HepG2 (cell line): ENCODE measurements around the gene ACAP3. TPM values are rescaled to one million over a fixed set of nuclear protein-coding genes. Genes with fewer than 3 reads are reported as not detected.

Experiments used
- CBX1 ChIP-seq: IDR thresholded peaks from one replicate; pipeline ENCODE4 v1.6.1; 2016; ENCODE audit warnings: antibody characterized with exemption, low read depth
- CHD2 ChIP-seq: IDR thresholded peaks from 2 replicates; pipeline ENCODE4 v1.6.1; 2011; ENCODE audit warnings: low read depth, low read length, improper control_type of control experiment
- EP300 ChIP-seq, 3 experiments: sonication (generic) in 1 of 3; formaldehyde crosslinking in 1 of 3; IDR thresholded peaks; 2 replicates each; pipeline versions ENCODE4 v1.5.1 to v1.6.1; 2011 to 2020; ENCODE audit warnings: low read depth in 2 of 3, low read length in 2 of 3, borderline replicate concordance in 1 of 3, improper control_type of control experiment in 1 of 3, mild to moderate bottlenecking in 1 of 3, missing genetic modification reagents in 1 of 3, moderate library complexity in 1 of 3
- FOXA1 ChIP-seq, 2 experiments: fragments of 450-650 bp in 1 of 2; sonication (generic) in 1 of 2; formaldehyde crosslinking in 1 of 2; IDR thresholded peaks; 2 replicates each; pipeline versions ENCODE4 v1.4.0 to v1.6.1; 2016 to 2020; ENCODE audit warnings: missing genetic modification reagents in 1 of 2
- MLLT10 ChIP-seq: sonication (generic); formaldehyde crosslinking; IDR thresholded peaks from 2 replicates; pipeline ENCODE4 v1.4.0; 2020; ENCODE audit warnings: missing genetic modification reagents
- MLX ChIP-seq: IDR thresholded peaks from 2 replicates; pipeline ENCODE4 v1.6.1; 2016
- NFE2 ChIP-seq: sonication (generic); formaldehyde crosslinking; IDR thresholded peaks from 2 replicates; pipeline ENCODE4 v1.4.0; 2020; ENCODE audit warnings: missing genetic modification reagents
- NRL ChIP-seq: sonication (generic); formaldehyde crosslinking; IDR thresholded peaks from 2 replicates; pipeline ENCODE4 v1.5.0; 2020; ENCODE audit warnings: missing genetic modification reagents, mild to moderate bottlenecking, moderate library complexity, borderline replicate concordance
- RELA ChIP-seq: sonication (generic); formaldehyde crosslinking; IDR thresholded peaks from 2 replicates; pipeline ENCODE4 v1.4.0; 2020; ENCODE audit warnings: missing genetic modification reagents
- REXO4 ChIP-seq: sonication (generic); formaldehyde crosslinking; IDR thresholded peaks from 2 replicates; pipeline ENCODE4 v1.8.0; 2022; ENCODE audit warnings: missing genetic modification reagents, mild to moderate bottlenecking, borderline replicate concordance
- SNAPC5 ChIP-seq: sonication (generic); formaldehyde crosslinking; IDR thresholded peaks from 2 replicates; pipeline ENCODE4 v1.8.1; 2023; ENCODE audit warnings: mild to moderate bottlenecking, missing genetic modification reagents, borderline replicate concordance
- SNRNP70 ChIP-seq: fragments of 200-400 bp; formaldehyde crosslinking; IDR thresholded peaks from 2 replicates; pipeline ENCODE4 v1.6.1; 2017; ENCODE audit warnings: mild to moderate bottlenecking, low read depth, low read length, moderate library complexity
- ZBTB1 ChIP-seq: sonication (generic); formaldehyde crosslinking; IDR thresholded peaks from 2 replicates; pipeline ENCODE4 v1.4.0; 2020; ENCODE audit warnings: missing genetic modification reagents, borderline replicate concordance
- ZBTB39 ChIP-seq: sonication (generic); formaldehyde crosslinking; IDR thresholded peaks from 2 replicates; pipeline ENCODE4 v1.5.0; 2020; ENCODE audit warnings: missing genetic modification reagents
- ZFX ChIP-seq: sonication (generic); formaldehyde crosslinking; IDR thresholded peaks from 2 replicates; pipeline ENCODE4 v1.4.0; 2020; ENCODE audit warnings: mild to moderate bottlenecking, low read depth, missing genetic modification reagents, moderate library complexity
- ZNF12 ChIP-seq: sonication (generic); formaldehyde crosslinking; IDR thresholded peaks from 2 replicates; pipeline ENCODE4 v1.5.0; 2020; ENCODE audit warnings: missing genetic modification reagents
- ZNF281 ChIP-seq: sonication (generic); formaldehyde crosslinking; IDR thresholded peaks from 2 replicates; pipeline ENCODE4 v1.4.0; 2020; ENCODE audit warnings: missing genetic modification reagents, borderline replicate concordance
- ZNF33A ChIP-seq: sonication (generic); formaldehyde crosslinking; IDR thresholded peaks from 2 replicates; pipeline ENCODE4 v1.5.1; 2020; ENCODE audit warnings: missing genetic modification reagents, mild to moderate bottlenecking, moderate library complexity, borderline replicate concordance
- ZNF460 ChIP-seq: sonication (generic); formaldehyde crosslinking; IDR thresholded peaks from 2 replicates; pipeline ENCODE4 v1.5.1; 2020; ENCODE audit warnings: missing genetic modification reagents, mild to moderate bottlenecking, borderline replicate concordance
- ZNF616 ChIP-seq: sonication (generic); formaldehyde crosslinking; IDR thresholded peaks from 2 replicates; pipeline ENCODE4 v1.5.0; 2020; ENCODE audit warnings: low read depth, mild to moderate bottlenecking, missing genetic modification reagents
- ZNF704 ChIP-seq: sonication (generic); formaldehyde crosslinking; IDR thresholded peaks from 2 replicates; pipeline ENCODE4 v1.8.1; 2023; ENCODE audit warnings: mild to moderate bottlenecking, inconsistent platforms, moderate library complexity, missing genetic modification reagents, borderline replicate concordance
- polyA plus RNA-seq, 8 experiments: library from polyadenylated mRNA; depleted of rRNA in 3 of 8; stranded (reverse) in 7 of 8; unstranded in 1 of 8; fragments of >200 nt; fragmentation: Illumina TruSeq in 4 of 8; extraction: Trizol in 4 of 8; gene quantifications; 2 replicates each; pipeline versions ENCODE4 v1.2.1 to v1.2.3, GENCODE V29; 2011 to 2016; ENCODE audit warnings: low read depth in 4 of 8, missing spikeins in 1 of 8, mixed read lengths in 1 of 8; ENCODE audit not compliant: insufficient read depth in 1 of 8
- total RNA-seq, 5 experiments: library from RNA; depleted of rRNA; stranded (reverse); fragments of >200 nt; fragmentation: Illumina TruSeq; extraction: Trizol; gene quantifications; 2 replicates each; pipeline ENCODE4 v1.2.3, GENCODE V29; 2016; ENCODE audit warnings: low read depth in 1 of 5

The ACAP3 gene
- total and polyA plus RNA-seq, 2 of the 13 experiments (the other 11 are each of a cell fraction or from before 2014, with no cell fraction given) = 29.4 to 50.8 TPM

GRCh38 chr1:1291548-1292441 is 15.9 kb downstream of the ACAP3 start (continued):
- TF ChIP-seq ZNF281 (CRISPR knock-in tag) = no peak
- TF ChIP-seq REXO4 (CRISPR knock-in tag) = no peak
- TF ChIP-seq ZFX (CRISPR knock-in tag) = peak; percentile 41; the same call in 1 of the 2 replicates
- no peak for TF ChIP-seq MLX (CRISPR knock-in tag)
- TF ChIP-seq ZNF704 (CRISPR knock-in tag) = no peak
- no peak for TF ChIP-seq ZNF460 (CRISPR knock-in tag)
- no peak for TF ChIP-seq EP300 (IDR thresholded peaks at IDR 0.05; ENCODE audit: low read depth in 2 of 2, low read length in 2 of 2)
- no peak for TF ChIP-seq EP300 (CRISPR knock-in tag; IDR thresholded peaks at IDR 0.05; ENCODE audit: borderline replicate concordance)
- no peak for TF ChIP-seq FOXA1 (IDR thresholded peaks at IDR 0.05)
- TF ChIP-seq FOXA1 (CRISPR knock-in tag; IDR thresholded peaks at IDR 0.05) = 0 out of 2 replicates have a peak, but pooled peaks have one; percentile 14
- TF ChIP-seq SNAPC5 (CRISPR knock-in tag) = no peak
- TF ChIP-seq SNRNP70 = no peak
- no peak for TF ChIP-seq CHD2
- TF ChIP-seq ZNF33A (CRISPR knock-in tag) = no peak
- no peak for TF ChIP-seq MLLT10 (CRISPR knock-in tag)
- TF ChIP-seq ZNF616 (CRISPR knock-in tag) = no peak
- TF ChIP-seq ZNF12 (CRISPR knock-in tag) = no peak
- TF ChIP-seq ZBTB39 (CRISPR knock-in tag) = no peak
- TF ChIP-seq CBX1 = no peak
- TF ChIP-seq ZBTB1 (CRISPR knock-in tag) = no peak
- 0 out of 2 replicates have a peak, but pooled peaks have one; percentile 16 for TF ChIP-seq NRL (CRISPR knock-in tag)
- no peak for TF ChIP-seq RELA (CRISPR knock-in tag)
- TF ChIP-seq NFE2 (CRISPR knock-in tag) = no peak
